Tongue (tissue), 1 donor: ENCODE results near the gene SEZ6L2. TPM values are rescaled to one million over a fixed set of nuclear protein-coding genes. Genes with fewer than 3 reads are reported as not detected.

Experiments used
- total RNA-seq: library from RNA; depleted of rRNA; stranded (reverse); fragments of >200 nt; gene quantifications from one replicate; pipeline ENCODE4 v1.2.3, GENCODE V29; 2014

Gene SEZ6L2
- total RNA-seq, 1 donor from 2014 or later = 4.7 TPM

Other genes starting within 250 kb of the SEZ6L2 start
- gene SPN, start 236.3 kb downstream of the SEZ6L2 start, total RNA-seq = 0.62 TPM
- 24.9 TPM for gene QPRT, start 220.4 kb downstream of the SEZ6L2 start, total RNA-seq
- gene C16orf54, start 153.6 kb downstream of the SEZ6L2 start, total RNA-seq = 0.72 TPM
- gene ZG16, start 121.3 kb downstream of the SEZ6L2 start, total RNA-seq = not detected
- 43.0 TPM for gene KIF22, start 108.8 kb downstream of the SEZ6L2 start, total RNA-seq
- 109 TPM for gene MAZ, start 93.0 kb downstream of the SEZ6L2 start, total RNA-seq
- 3.0 TPM for gene PRRT2, start 87.4 kb downstream of the SEZ6L2 start, total RNA-seq
- gene PAGR1, start 83.4 kb downstream of the SEZ6L2 start, total RNA-seq = 25.5 TPM
- 54.0 TPM for gene MVP, start 79.1 kb downstream of the SEZ6L2 start, total RNA-seq
- 47.5 TPM for gene CDIPT, start 36.3 kb downstream of the SEZ6L2 start, total RNA-seq
- gene ASPHD1, start 938 bp upstream of the SEZ6L2 start, total RNA-seq = 1.6 TPM
- 8.7 TPM for gene KCTD13, start 26.7 kb upstream of the SEZ6L2 start, total RNA-seq
- 28.2 TPM for gene TMEM219, start 62.5 kb upstream of the SEZ6L2 start, total RNA-seq
- gene TAOK2, start 74.3 kb upstream of the SEZ6L2 start, total RNA-seq = 37.7 TPM
- 13.1 TPM for gene HIRIP3, start 96.1 kb upstream of the SEZ6L2 start, total RNA-seq
- gene INO80E, start 96.7 kb upstream of the SEZ6L2 start, total RNA-seq = 38.1 TPM
- gene DOC2A, start 111.5 kb upstream of the SEZ6L2 start, total RNA-seq = 1.0 TPM
- not detected for gene C16orf92, start 123.6 kb upstream of the SEZ6L2 start, total RNA-seq
- gene TLCD3B, start 131.7 kb upstream of the SEZ6L2 start, total RNA-seq = 0.82 TPM
- 1,849 TPM for gene ALDOA, start 166.2 kb upstream of the SEZ6L2 start, total RNA-seq
- 72.4 TPM for gene PPP4C, start 176.4 kb upstream of the SEZ6L2 start, total RNA-seq
- gene TBX6, start 192.4 kb upstream of the SEZ6L2 start, total RNA-seq = 1.4 TPM
- gene YPEL3, start 196.7 kb upstream of the SEZ6L2 start, total RNA-seq = 10.4 TPM
- 3.3 TPM for gene GDPD3, start 214.0 kb upstream of the SEZ6L2 start, total RNA-seq
- gene MAPK3, start 223.7 kb upstream of the SEZ6L2 start, total RNA-seq = 18.0 TPM